Fibroblast of skin of scalp (primary cell): Measurements from ENCODE around the gene RFX3.
"Not testable (repeated sequence)": the region's sequence is repeated elsewhere in the genome, so short reads cannot be mapped to it uniquely, and the experiment has no call there.

Source experiments
- DNase-seq: peaks from one replicate; pipeline ENCODE4 v3.0.0-alpha.2; 2013

Gene RFX3

DNA sequence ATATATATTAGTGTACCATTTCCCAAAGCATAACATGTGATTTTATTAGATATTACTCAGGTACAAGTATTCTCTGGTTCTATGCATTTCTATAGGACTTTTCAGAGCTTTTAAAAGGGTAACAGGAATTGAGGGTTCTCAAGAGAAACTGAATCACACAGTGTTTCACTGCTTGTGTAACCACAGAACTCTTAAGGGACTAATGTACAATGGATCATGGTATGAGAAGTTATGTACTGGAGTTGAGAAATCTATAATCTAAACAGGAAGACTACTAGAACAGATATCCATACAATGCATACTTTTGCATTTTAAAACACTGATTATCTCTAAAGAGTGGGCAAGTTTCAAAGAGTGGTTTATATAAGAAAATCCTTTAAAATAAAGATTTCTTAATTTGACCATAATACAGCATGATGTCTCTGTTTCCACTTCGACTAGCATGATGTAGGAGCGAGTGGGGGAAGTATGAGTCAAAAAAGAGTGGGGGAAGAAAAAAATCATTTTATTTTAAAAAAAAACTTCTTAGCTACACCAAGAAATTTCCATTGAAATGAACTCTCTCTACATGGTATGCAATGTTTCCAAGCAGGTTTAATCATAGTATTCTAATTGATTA, 183.5 kb downstream of the RFX3 start:
- peak; percentile 65 for DNase-seq

DNA sequence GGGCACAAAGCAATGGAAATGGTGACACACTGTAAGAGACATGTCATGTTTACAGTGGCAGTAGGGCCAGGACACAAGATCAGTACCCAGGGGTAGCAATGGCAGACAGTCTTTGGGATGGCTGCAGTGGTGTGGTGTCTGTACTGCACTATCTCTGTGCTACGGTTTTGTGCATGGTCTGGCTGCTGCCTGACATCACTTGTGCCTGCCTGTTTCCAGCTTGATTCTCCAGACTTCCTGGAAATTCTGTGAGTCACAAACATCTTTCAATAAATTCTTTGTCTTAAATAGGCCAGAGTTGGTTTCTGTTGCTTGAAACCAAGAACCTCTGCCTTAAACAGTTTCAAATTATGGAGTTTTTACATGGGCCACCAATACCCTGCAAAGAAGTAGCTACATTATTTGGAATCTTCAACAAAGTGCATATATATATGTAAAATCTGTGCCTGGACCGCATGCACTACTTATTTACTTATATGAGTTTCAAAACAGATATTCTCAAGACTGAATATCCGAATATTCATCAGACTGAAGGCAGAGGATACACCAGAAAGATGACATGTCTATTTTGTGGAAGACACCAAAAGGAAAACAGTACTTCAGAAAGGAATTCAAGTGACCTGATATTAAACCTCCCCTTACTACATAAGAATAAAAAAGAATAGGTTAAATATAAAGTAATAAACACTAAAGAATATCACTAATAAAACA, 188.1 kb downstream of the RFX3 start:
- DNase-seq = peak; percentile 40

DNA sequence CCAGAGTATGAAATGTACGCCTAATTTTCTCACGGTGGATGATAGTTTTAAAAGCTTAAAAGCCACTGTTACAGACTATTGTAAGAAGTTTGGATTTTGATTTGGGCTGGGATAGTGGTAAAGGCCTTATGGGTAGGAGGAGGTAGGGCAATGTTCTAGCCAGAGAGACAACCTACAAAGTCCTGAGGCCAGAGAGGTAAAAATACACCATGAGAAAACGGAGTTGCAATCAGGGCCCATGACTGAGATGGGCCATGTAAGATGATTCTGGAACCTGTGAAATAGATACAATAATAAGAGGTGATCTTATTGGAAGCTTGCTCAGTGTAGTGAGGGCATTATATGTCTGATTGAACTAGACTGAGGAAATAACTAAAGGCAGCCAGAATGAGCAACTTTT, 188.8 kb downstream of the RFX3 start:
- DNase-seq = no peak

DNA sequence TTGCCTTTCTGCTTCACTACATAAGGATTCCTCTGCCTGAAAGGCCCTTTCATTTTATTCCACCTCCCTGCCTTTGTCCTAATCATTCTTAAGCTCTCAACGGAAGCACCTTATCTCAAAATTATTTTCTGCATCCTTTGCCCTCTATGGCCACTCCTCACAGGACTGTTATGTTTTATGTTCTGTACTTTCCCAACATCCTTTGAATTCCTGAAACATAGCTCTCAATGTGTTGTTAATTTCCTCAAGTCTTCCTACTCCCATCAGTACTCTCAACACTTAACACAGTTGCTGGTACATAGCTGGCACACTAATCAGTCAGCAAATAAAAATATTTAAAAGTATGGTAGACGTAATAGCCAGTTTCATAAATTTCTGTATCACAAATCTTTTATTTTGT, 193.0 kb downstream of the RFX3 start:
- peak; percentile 13 for DNase-seq

DNA sequence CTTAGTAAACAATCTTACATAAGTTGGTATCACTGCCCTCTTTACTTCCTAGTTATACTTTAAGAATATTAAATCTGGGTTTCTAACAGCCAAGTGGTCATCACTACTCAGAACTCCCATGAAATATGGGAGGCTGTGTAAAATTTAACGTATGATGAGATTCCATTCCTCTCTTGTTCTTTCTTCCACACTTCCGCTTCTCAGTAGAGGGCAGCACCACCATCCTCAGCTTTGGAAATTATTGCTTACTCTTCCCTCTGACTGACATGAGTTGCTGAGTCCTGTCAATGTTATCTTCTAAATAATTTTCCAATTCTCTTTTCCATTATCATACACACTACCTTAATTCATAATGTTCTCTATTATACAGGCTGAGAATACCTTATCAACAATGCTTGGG, 194.0 kb downstream of the RFX3 start:
- DNase-seq = no peak

DNA sequence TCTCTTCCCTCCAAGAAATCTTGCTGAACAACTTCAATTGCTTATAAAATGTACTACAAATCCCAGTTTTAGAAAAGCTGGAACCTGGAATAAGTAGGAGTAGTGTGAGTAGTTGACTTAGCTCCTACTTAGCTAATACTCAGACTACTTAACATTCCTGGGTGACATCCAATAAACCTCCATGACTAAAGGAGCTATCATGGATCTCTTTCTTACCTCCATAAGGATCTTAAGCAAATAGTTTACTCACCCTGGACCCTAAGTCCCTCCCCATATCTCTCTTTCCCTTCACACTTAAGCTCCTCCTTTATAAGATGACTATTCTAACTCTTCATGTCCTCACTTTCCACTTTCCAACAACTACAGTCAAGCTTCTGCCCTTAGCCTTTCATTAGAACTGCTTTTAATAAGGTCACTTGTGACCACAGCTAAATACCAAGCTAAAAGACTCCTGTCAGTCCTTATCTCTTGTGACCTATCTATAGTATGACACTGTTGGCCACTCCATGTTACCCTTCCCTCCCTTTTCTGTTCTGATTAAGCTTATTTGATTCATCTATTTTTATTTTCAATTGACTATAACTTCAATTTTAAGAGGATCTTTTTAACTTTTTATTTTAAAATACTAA, 194.9 kb downstream of the RFX3 start:
- peak; percentile 37 for DNase-seq

DNA sequence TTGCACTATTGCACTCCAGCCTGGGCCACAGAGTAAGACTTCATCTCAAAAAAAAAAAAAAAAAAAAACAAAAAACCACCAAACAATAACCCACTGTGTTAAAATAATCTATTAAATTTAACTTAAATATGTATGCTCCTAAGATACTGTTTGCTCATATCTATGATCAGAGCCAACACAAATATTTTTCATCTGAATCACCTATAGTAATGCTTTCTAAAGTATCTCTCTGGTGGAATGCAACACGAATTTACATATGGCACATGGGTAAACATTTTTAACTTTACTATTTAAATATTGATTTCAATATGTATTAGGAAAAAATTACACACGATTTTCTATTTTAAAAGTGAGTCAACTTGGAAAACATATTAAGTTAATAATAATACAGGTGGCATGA, 196.4 kb downstream of the RFX3 start:
- peak; percentile 39 for DNase-seq

DNA sequence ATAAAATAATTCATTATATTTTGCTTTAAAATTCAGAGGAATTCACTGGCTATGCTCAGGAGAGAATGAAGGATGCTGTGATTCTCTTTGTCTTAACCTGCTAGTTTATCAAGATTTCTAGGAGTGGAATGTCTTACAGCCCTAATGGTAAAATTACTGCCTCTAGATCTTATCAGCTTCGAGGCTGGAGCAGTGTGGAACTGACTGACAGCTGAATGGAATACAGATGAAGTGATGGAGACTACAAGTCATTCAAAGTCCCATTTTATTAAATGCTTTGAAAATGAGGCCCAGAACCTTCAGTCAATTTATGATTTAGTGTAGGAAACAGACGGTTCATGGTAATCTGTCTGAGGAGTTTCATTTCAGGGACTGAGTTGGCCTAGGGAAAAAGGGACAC, 202.1 kb downstream of the RFX3 start:
- no peak for DNase-seq

DNA sequence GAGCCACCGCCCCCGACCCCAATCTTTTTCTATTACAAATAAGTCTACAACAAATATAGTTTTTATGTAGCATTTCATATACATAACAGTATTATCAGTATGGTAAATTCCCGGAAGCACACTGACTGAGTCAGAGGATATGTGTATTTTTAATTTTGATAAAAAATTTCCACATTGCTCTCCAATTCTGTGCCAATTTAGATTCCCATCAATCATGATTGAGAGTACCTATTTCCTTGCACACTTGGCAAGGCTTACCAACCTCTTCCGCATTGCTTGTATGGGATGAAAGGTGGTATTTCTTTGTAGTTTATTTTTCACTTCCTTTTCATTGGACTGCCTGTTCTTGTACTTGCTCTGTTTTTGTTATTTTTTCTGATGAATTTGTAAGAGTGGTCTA, 204.6 kb downstream of the RFX3 start:
- no peak for DNase-seq

DNA sequence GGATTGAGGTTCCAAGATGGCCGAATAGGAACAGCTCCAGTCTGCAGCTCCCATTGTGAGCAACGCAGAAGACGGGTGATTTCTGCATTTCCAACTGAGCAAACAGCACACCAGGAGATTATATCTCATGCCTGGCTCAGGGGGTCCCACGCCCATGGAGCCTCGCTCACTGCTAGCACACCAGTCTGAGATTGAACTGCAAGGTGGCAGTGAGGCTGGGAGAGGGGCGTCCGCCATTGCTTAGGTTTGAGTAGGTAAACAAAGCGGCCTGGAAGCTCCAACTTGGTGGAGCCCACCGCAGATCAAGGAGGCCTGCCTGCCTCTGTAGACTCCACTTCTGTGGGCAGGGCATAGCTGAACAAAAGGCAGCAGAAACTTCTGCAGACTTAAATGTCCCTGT, 213.2 kb downstream of the RFX3 start:
- not testable (repeated sequence) for DNase-seq

DNA sequence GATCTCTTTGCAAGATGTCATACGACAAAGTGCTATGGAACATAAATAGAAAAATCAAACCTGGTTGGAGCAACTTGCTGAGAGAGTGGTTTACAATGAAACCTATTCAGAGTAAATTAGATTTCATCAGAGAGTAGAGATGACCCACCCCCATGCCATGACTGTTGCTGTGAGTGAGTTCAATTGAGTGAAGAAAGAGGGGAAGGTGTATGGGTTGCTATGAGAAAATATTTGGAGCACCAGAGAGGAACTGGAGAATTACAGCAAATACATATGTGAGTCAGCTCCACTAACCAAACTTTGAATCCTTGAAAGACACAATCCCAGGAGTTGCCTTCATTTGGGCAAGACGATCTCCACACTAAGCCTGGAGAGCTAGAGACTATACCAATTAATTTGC, 217.2 kb downstream of the RFX3 start:
- DNase-seq = no peak

DNA sequence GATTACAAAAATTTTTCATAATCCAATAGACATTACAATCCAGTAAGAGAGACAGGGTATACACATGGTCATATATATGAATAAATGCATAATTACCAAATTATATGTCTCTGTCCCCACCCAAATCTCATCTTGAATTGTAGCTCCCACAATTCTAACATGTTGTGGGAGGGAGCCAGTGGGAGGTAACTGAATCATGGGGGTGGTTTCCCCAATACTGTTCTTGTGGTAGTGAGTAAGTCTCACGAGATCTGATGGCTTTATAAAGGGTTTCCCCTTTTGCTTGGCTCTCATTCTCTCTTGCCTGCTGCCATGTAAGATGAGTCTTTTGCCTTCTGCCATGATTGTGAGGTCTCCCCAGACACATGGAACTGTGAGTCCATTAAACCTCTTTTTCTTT, 221.4 kb downstream of the RFX3 start:
- DNase-seq = not testable (repeated sequence)

DNA sequence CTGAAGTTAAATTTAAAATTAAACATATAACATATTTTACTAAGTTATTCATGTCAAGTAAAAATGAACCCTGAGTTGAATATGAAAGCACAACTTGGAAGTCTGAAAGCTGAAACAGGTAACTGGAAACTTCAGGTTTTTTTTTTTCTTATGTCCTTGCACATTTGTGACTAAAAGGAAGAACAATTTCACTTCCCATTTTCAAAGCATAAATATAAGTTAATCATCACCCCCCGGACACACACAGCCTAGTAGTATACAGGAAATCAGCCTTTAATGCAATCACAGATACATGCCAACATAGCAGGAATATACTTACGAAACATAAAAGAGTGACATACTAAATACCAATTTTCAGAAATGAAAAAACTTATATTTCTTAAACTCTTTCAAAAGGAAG, 225.9 kb downstream of the RFX3 start:
- DNase-seq = no peak

DNA sequence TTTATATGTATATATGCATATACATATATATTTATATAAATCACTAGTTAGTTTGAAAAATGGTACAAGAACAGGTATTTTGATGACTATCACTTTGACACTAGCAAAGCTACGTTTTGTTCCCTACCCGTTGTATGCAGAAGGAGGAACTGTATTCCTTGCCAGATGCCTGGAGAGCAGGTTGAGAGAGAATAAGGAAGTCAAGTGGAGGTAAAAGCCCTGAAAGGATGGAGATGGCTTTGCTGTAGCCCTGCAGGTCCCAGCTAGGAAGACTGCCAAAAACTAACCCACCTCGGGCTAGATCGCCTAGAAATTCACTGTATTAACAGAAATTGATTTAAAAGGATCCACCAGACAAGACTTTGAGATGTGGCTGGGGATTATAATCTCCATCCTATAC, 229.3 kb downstream of the RFX3 start:
- no peak for DNase-seq

DNA sequence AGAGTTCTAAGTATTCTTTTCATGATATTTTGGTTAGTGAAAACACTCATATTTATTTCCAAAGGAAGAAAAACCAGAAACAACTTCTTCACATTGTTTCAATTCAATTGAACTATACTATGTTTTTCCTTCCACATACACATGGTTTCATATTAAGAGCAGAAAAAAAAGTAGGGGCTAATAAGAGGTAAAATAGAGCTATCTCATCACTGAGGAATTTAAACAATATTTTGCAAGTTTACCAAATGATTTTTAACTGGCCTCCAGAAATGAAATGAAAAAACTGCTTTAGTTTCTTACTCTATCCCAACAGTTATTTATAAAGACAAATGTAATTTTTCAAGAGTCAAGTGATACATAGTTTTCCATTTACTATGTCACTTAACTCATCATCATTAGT, 233.5 kb downstream of the RFX3 start:
- peak; percentile 12 for DNase-seq

DNA sequence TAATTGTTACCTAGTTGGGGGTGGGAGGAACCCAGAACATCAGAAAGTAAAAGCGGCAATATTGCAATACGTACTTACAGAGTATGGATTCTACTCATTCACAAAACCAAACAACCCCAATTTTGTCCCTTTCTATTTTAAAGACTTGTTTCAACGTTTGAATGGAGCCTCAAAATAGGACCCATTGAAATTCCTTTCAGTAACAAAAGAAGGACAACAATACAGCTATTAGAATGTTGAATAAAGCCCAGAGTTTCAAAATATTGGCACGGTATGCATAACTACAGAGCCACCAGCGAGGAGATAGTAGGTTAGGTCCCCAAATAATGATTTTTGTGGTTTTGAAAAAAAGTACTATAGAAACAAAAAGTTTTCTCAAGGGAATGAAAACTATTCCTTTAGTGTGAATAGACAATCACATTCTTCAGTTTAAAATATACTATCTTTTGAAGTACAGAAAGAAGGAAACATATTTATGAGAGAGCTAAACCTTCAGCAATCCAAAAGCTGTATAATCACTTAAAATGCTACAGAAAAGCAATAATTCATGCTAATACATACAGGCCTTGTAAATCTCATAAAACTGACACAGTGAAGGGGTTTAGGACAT, 235.5 kb downstream of the RFX3 start:
- DNase-seq = peak; percentile 9

DNA sequence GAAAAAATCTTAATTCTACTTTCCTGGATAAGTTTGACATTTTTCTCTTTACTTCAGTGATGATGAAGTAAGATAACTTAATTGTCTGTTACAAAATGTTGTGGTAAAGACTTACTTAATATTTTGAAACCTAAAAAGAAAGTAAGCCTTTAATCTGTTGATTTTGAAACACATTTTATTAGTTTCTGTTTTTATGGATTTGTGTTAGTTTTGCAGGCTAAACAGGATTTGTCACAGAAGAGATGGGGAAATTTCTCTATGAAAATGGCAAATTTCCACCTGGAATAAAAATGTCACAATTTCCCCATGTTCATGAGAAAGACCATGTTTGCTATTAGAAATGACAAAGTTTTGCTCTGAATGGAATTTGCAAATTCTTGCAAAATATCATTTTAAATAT, 237.1 kb downstream of the RFX3 start:
- DNase-seq = no peak

DNA sequence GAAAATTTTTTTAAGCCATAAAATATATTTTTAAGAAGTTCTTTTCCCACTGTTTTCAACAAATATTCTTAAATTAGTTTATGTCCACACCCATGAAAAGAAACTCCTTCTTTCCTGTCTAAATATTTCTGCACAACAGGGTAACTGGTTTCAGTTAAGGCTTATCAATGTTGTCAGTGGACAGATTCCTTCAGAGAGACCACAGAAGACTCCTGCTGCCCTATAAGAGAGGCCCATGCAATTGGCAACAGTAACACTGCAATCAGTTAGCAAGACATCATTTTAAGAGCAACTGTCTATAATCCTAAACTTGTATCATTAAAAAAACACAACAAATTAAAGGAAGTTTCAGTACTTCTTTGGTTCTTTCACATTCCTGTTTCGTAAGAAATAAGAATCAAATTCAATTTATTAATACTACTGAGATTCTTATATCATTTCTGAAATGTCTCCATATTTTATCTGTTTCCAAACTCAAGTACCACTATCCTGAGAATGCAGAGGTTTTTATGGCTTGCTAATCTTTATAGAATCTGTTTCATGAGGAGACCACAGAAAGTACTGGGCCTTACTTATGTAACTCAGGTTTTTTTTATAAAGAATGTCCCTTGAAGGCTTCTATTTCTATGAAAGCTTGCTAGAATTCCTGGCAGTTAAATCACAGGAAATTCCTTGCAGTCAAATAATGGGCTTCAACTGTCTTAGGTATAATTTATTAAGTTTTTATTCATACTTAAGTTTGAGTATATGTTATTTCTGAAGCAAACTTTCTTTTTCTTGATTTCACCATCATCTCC, 240.2 kb downstream of the RFX3 start:
- peak; percentile 53 for DNase-seq

DNA sequence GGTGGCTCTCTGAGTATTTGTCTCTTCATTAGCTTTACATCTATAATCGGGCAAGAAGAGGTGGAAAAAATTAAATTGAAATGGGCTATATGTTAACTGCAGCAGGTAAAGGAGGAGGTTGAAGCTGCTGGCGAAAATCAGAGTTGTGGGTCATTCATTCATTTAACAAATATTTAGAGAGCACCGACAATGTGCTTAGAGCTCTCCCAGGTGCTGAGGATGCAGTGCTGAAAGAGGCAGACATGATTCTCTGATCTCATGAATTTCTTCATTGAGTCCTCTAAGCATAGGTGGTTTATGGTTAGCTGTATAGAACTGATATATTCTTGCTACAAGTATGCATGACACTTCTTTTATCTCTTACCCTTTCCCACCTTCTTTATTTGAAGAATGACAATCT, 243.4 kb downstream of the RFX3 start:
- DNase-seq = no peak

DNA sequence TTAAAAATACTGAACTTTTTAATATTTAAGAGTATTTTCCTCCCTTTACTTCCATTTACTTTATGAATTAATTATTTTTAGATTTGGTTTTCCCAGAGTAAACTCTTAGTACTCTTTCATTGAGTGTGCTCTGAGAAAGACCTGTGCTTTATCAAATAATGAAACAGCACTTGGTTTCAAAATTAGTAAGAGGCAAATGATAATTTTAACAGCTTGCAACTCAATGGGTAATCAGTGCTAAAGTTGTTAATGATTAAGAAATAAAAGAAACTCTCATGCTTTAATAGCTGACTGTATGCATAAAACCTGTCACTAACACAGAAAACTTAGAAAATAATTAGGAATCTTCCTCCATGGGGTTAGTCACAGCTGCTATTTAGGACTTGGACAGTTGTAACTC, 244.4 kb downstream of the RFX3 start:
- DNase-seq = no peak

DNA sequence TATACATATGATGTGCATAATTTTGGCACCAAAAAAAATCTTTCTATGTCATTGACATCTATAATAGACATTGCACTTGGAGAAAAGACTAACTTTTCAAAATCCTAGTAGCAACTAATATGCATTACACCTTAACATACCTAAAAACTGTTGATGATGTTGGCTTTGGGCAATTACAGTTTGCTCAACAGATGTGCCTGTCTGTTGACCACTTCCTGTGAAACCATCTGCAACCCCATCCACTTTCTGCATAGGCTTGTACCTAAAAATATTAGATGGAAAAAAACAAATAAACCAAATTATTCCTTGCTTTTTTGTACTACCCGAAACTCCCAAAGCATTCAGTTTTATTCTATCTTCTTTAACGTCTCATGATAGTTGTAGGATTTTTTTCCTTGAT, 248.6 kb downstream of the RFX3 start:
- no peak for DNase-seq

DNA sequence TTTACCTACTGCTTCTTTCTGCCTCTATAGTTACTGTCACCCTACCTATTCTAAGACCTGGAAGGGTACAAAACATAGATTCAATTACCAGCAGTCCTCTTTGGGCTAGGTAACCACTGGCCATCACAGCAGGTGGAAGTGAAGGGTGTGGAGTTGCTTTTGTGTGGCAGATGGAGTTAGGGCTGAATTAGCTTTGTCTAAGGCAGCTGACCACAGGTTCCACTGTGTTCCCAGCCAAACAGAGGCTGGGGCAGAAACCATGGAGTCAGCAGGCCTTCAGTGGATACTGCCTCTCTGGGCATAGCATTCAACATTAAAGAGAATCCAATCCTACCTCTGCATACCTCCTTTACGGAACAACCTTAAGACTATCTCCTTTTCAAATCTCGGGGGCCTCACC, 254.2 kb downstream of the RFX3 start:
- DNase-seq = no peak

DNA sequence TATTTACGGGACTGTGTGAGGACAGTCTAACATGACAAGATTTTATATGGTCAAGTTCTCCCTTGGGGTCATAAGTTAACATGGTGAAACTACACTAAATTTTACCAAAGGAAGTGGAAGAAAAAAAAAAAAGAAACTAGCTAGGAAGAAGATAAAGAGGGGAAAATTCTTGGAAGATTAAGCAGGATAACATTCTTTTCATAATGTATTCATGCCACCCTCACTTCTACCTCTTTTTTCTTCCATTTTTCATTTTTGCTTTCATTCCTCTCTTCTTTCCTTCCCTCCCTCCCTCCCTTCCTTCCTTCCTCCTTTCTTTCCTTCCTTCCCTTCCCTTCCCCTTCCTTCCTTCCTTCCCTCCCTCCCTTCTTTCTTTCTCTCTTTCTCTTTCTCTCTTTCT, 254.6 kb downstream of the RFX3 start:
- DNase-seq = no peak
